ENCODE measurements around the gene IPPK. TPM values are rescaled to one million over a fixed set of nuclear protein-coding genes. Genes with fewer than 3 reads are reported as not detected.
A peak's percentile ranks its signal among the peaks of the same experiment; 100 is the strongest.

Gene IPPK
- total and polyA plus RNA-seq, 2 experiments from 2014 or later, result 10.7 to 17.8 TPM

DNA sequence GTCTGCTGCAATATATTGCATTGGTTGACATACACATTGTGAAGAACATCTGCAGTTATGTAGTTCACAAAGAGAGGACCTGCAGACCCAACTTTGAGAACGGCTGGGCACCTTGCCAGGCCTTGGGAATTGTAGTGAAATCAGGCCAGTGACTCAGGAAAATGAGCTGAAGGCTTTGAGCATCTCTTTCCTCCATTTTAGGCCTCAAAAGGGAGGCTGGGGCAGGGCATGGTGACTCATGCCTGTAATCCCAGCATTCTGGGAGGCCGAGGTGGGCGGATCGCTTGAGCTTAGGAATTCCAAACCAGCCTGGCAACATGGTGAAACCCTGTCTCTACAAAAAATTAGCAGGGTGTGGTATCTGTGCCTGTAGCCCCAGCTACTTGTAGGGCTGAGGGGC lies 1.4 kb upstream of the IPPK start:
- peak; percentile 93 for DNase-seq
- 1 to 22% methylated on average over 4 of the region's 4 CpGs for WGBS, 2 experiments (ENCODE audit: low coverage in 1 of 2, low lambda C conversion rate in 2 of 2, missing lambda C conversion rate in 2 of 2)
- Histone ChIP-seq H2AFZ (peak overlapping the region; percentile 65), H3K27ac (peak overlapping the region; percentile 99), H3K36me3 (ENCODE audit: low read depth) (no peaks in the 10 kb centered on the region), H3K79me2 (ENCODE audit: insufficient read depth) (peaks cover 47% of the 10 kb centered on the region), H3K4me3 (peak overlapping the region; percentile 90), H3F3A (ENCODE audit: insufficient read depth) (peaks cover 23% of the 10 kb centered on the region), H3K9me3 (ENCODE audit: low read depth) (no peaks in the 10 kb centered on the region), H3K9me2 (ENCODE audit: insufficient read depth) (no peaks in the 10 kb centered on the region), H3K4me2 (ENCODE audit: unreplicated experiment) (peak overlapping the region; percentile 79), H3K27me3 (replicated peaks; ENCODE audit: insufficient read depth) (no peaks in the 10 kb centered on the region), H4K20me1 (ENCODE audit: insufficient read depth) (no peaks in the 10 kb centered on the region), H3K9ac (peak overlapping the region; percentile 99), H3K4me1 (ENCODE audit: insufficient read depth) (peaks cover 22% of the 10 kb centered on the region)
- TF ChIP-seq EZH2 (IDR thresholded peaks at IDR 0.05; ENCODE audit: insufficient read depth, poor library complexity, severe bottlenecking), result no peak
- TF ChIP-seq EZH2phosphoT487 (IDR thresholded peaks at IDR 0.05; ENCODE audit: insufficient read depth, low read depth), result no peak
- in situ Hi-C loops (cut with MboI), result no loop called here

DNA sequence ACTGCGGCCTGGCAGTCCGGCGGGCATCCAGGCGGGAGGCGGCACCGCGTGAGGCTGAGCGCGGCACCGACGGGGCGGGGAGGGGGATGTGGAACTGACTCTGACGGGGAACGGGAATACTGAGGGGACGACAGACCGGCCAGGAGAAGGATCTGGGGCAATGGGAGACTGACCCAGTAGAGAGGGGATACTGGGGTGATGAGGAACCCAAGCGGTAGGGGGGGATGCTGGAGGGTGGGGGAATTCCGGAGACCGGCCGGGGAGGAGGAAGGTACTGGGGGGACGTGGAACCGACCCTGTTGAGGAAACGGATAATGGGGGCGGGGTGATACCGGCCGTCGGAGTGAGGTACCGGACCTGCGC lies 423 bp downstream of the IPPK start:
- Histone ChIP-seq H2AFZ (peak overlapping the region; percentile 49), H3K9me3 (ENCODE audit: low read depth) (no peaks in the 10 kb centered on the region), H3K4me1 (ENCODE audit: insufficient read depth) (peaks cover 39% of the 10 kb centered on the region), H4K20me1 (ENCODE audit: insufficient read depth) (no peaks in the 10 kb centered on the region), H3K79me2 (ENCODE audit: insufficient read depth) (peaks cover 65% of the 10 kb centered on the region), H3K9me2 (ENCODE audit: insufficient read depth) (no peaks in the 10 kb centered on the region), H3K4me2 (ENCODE audit: unreplicated experiment) (peak overlapping the region; percentile 89), H3K27me3 (replicated peaks; ENCODE audit: insufficient read depth) (no peaks in the 10 kb centered on the region), H3K27ac (peak overlapping the region; percentile 99), H3F3A (ENCODE audit: insufficient read depth) (peaks cover 37% of the 10 kb centered on the region), H3K36me3 (ENCODE audit: low read depth) (0 out of 2 replicates have a peak, but pooled peaks cover 4% of the 10 kb centered on the region), H3K4me3 (peak overlapping the region; percentile 90), H3K9ac (peak overlapping the region; percentile 99)
- 0 to 3% methylated on average over 15 to 29 of the region's 29 CpGs for WGBS, 2 experiments (ENCODE audit: low coverage in 1 of 2, low lambda C conversion rate in 2 of 2, missing lambda C conversion rate in 2 of 2)
- no peak for DNase-seq
- in situ Hi-C loops (cut with MboI), result no loop called here
- no peak for TF ChIP-seq EZH2phosphoT487 (IDR thresholded peaks at IDR 0.05; ENCODE audit: insufficient read depth, low read depth)

DNA sequence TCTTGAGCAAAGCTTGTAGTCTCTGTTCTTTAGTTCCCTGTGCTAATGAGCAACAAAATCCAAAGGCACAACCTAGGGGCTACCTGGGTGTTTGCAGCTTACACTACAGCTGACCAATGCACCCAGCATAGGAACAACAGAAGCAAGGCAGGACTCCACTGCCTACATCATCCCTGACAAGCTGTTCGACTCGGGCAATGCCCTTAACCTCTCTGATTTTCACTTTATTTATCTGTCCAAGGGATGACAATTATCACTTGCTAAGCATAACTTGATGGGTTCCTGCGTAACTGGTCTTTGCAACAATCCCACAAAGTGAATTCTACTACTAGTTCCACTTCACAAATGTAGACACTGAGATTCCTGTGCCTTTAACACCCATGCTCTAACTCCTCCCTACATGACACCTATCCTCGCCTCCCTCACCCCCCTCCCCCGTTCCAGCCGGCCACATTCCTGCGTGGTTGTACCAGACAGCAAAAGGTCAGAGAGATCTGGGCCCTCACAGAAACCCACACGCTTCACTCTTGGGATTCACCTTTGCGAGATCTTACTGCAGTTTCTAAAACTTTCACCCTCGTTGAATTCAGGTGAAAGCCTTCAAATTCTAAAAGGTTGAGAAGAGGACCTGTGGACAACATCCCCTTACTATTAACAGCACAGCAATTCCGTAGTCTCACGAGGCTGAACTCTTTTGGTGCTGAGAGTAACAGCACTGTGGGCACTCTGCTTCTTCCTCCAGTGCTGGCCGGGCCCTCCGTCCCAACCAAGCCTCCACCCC lies 995 bp downstream of the IPPK start:
- H3K27ac ChIP-seq, result peak overlapping the region; percentile 99
- no peak for TF ChIP-seq EZH2phosphoT487 (IDR thresholded peaks at IDR 0.05; ENCODE audit: insufficient read depth, low read depth)
- H4K20me1 ChIP-seq (ENCODE audit: insufficient read depth), result no peaks in the 10 kb centered on the region
- WGBS, 2 experiments (ENCODE audit: low coverage in 1 of 2, low lambda C conversion rate in 2 of 2, missing lambda C conversion rate in 2 of 2), result 13 to 14% methylated on average over 14 of the region's 14 CpGs
- DNase-seq, result peak; percentile 86
- H3K79me2 ChIP-seq (ENCODE audit: insufficient read depth), result peaks cover 71% of the 10 kb centered on the region
- peak overlapping the region; percentile 90 for H3K4me3 ChIP-seq
- peaks cover 45% of the 10 kb centered on the region for H3K4me1 ChIP-seq (ENCODE audit: insufficient read depth)
- H3K9ac ChIP-seq, result peak overlapping the region; percentile 99
- H3K4me2 ChIP-seq (ENCODE audit: unreplicated experiment), result peak overlapping the region; percentile 89
- in situ Hi-C loops (cut with MboI), result no loop called here
- no peaks in the 10 kb centered on the region for H3K27me3 ChIP-seq (replicated peaks; ENCODE audit: insufficient read depth)
- 0 out of 2 replicates have a peak, but pooled peaks cover 4% of the 10 kb centered on the region for H3K36me3 ChIP-seq (ENCODE audit: low read depth)
- H3K9me3 ChIP-seq (ENCODE audit: low read depth), result no peaks in the 10 kb centered on the region
- peaks cover 38% of the 10 kb centered on the region for H3F3A ChIP-seq (ENCODE audit: insufficient read depth)
- peak overlapping the region; percentile 49 for H2AFZ ChIP-seq
- no peaks in the 10 kb centered on the region for H3K9me2 ChIP-seq (ENCODE audit: insufficient read depth)

DNA sequence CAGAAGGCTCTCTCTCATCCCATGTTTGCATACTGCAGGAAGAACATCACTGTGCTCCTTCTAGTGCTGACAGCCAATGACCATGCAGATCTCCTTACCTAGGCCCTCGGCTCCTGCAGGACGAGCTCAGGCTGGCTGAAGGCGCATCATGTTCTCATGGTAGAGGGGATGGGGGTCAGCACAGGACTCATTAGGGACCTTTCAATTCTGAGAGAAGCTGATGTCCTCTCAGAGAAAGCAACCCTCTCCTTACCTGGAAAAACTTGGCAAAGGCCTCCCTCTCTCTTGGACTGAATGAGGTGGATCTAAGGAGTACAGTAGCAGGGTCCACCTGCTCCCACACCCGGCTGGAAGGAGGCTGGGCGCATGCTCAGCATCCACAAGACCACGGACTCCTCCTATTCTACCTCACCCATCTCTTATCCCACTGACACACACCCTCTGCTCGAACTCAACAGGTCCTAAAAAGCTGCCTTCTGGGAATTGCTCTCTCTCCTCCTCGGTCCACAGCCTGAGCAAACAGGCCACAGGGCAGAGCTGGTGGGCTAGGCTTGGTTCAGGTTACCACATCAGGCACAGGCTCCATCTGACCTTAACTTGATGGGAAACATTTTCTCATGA lies 2.9 kb downstream of the IPPK start:
- Histone ChIP-seq H3K79me2 (ENCODE audit: insufficient read depth) (peaks cover 83% of the 10 kb centered on the region), H3K27me3 (replicated peaks; ENCODE audit: insufficient read depth) (no peaks in the 10 kb centered on the region), H3K9me3 (ENCODE audit: low read depth) (no peaks in the 10 kb centered on the region), H3K4me2 (ENCODE audit: unreplicated experiment) (no peak overlapping the region), H3F3A (ENCODE audit: insufficient read depth) (peaks cover 38% of the 10 kb centered on the region), H4K20me1 (ENCODE audit: insufficient read depth) (no peaks in the 10 kb centered on the region), H3K4me3 (no peak overlapping the region), H3K4me1 (ENCODE audit: insufficient read depth) (peaks cover 45% of the 10 kb centered on the region), H3K27ac (no peak overlapping the region), H3K36me3 (ENCODE audit: low read depth) (0 out of 2 replicates have a peak, but pooled peaks cover 4% of the 10 kb centered on the region), H3K9me2 (ENCODE audit: insufficient read depth) (no peaks in the 10 kb centered on the region), H3K9ac (no peak overlapping the region), H2AFZ (no peak overlapping the region)
- no peak for DNase-seq
- in situ Hi-C loops (cut with MboI), result no loop called here
- WGBS, 2 experiments (ENCODE audit: low coverage in 1 of 2, low lambda C conversion rate in 2 of 2, missing lambda C conversion rate in 2 of 2), result 65 to 67% methylated on average over 8 of the region's 8 CpGs
- TF ChIP-seq EZH2 (IDR thresholded peaks at IDR 0.05; ENCODE audit: insufficient read depth, poor library complexity, severe bottlenecking), result no peak
- no peak for TF ChIP-seq EZH2phosphoT487 (IDR thresholded peaks at IDR 0.05; ENCODE audit: insufficient read depth, low read depth)

Measured in GM23248 (cell line).